Spleen (tissue), 7 donors: ENCODE data around the gene PROX1.

Experiments used
- CTCF ChIP-seq, 11 experiments: fragments of 200-600 bp in 7 of 11; fragments of 450-650 bp in 4 of 11; sonication (generic) in 4 of 11; IDR thresholded peaks in 8 of 11; conservative IDR thresholded peaks in 3 of 11; 1 replicate in 7 of 11; 2 replicates in 4 of 11; pipeline versions ENCODE4 v1.4.0 to v1.8.0; 2016 to 2021; ENCODE audit warnings: antibody characterized with exemption in 11 of 11, inconsistent platforms in 4 of 11, mild to moderate bottlenecking in 1 of 11
- POLR2A ChIP-seq, 3 donors: fragments of 450-650 bp; IDR thresholded peaks; one replicate each; pipeline ENCODE4 v1.5.1; 2017; ENCODE audit warnings: antibody characterized with exemption in 3 of 3, mild to moderate bottlenecking in 1 of 3
- POLR2AphosphoS5 ChIP-seq, 3 donors: sonication (generic); formaldehyde crosslinking; IDR thresholded peaks; one replicate each; pipeline ENCODE4 v1.5.1; 2017; ENCODE audit warnings: antibody characterized with exemption in 3 of 3
- donor health status: DM: no; HTN: no; CAD: no; lungs with moderate emphysema.
- donor health status: DM: no; HTN: no; CAD: no.
- donor health status: DM: no; HTN: no; CAD: no.

- TF ChIP-seq POLR2A (IDR thresholded peaks at IDR 0.05) (no peak), POLR2AphosphoS5 (IDR thresholded peaks at IDR 0.05) (no peak), CTCF (IDR thresholded peaks at IDR 0.05 in 8 of 11, conservative IDR thresholded peaks at IDR 0.05 in 3 of 11) (no peak)
Measured at GRCh38 chr1:213986020-213986924, 1.5 kb upstream of the PROX1 start.
